CD4-positive, alpha-beta T cell treated with Interleukin-4 for 1 hour (primary cell): ENCODE data around the gene ATP5MG.
A peak's percentile ranks its signal among the peaks of the same experiment; 100 is the strongest.
"Not testable (repeated sequence)": the region's sequence is repeated elsewhere in the genome, so short reads cannot be mapped to it uniquely, and the experiment has no call there.

Experiments
- DNase-seq, 2 donors: peaks; one replicate each; pipeline ENCODE4 v3.0.0-alpha.2; 2020 to 2022

The ATP5MG gene

GRCh38 chr11:118410055-118410745, 8.8 kb downstream of the ATP5MG start:
- no peak for DNase-seq

GRCh38 chr11:118411530-118411929, 10.1 kb downstream of the ATP5MG start:
- DNase-seq: no peak

GRCh38 chr11:118412921-118413320, 11.5 kb downstream of the ATP5MG start:
- DNase-seq: no peak

GRCh38 chr11:118415062-118415738, 13.8 kb downstream of the ATP5MG start:
- DNase-seq: no peak

GRCh38 chr11:118415739-118416068, 14.3 kb downstream of the ATP5MG start:
- no peak for DNase-seq

GRCh38 chr11:118416900-118417299, 15.5 kb downstream of the ATP5MG start:
- DNase-seq: not testable (repeated sequence)

- DNase-seq: no peak
Measured at GRCh38 chr11:118417801-118418200, 16.4 kb downstream of the ATP5MG start.

- no peak for DNase-seq
Measured at GRCh38 chr11:118418766-118419165, 17.4 kb downstream of the ATP5MG start.

- DNase-seq: no peak
Measured at GRCh38 chr11:118427707-118428106, 26.3 kb downstream of the ATP5MG start.

- DNase-seq: no peak
Measured at GRCh38 chr11:118430956-118431355, 29.6 kb downstream of the ATP5MG start.

- DNase-seq: peak in 1 of 2 donors; percentile 72
Measured at GRCh38 chr11:118434123-118434552, 32.7 kb downstream of the ATP5MG start.

GRCh38 chr11:118434553-118435289, 33.3 kb downstream of the ATP5MG start:
- DNase-seq: peak; percentile 23 to 47

- DNase-seq: peak in 1 of 2 donors; percentile 59
Measured at GRCh38 chr11:118435290-118435892, 34.0 kb downstream of the ATP5MG start.

GRCh38 chr11:118435893-118436624, 34.7 kb downstream of the ATP5MG start, which contains the start of gene KMT2A:
TSS of gene KMT2A (plus strand) at chr11:118436492. CDS start at chr11:118436513, 21 bp downstream.
- DNase-seq: peak; percentile 89 to 95

GRCh38 chr11:118436639-118437207, 35.3 kb downstream of the ATP5MG start:
- peak in 1 of 2 donors; percentile 36 for DNase-seq

GRCh38 chr11:118437208-118438125, 36.1 kb downstream of the ATP5MG start:
- peak; percentile 41 to 64 for DNase-seq

GRCh38 chr11:118438314-118438931, 37.0 kb downstream of the ATP5MG start:
- DNase-seq: peak; percentile 42 to 69

GRCh38 chr11:118439646-118440045, 38.2 kb downstream of the ATP5MG start:
- DNase-seq: peak in 1 of 2 donors; percentile 32

- DNase-seq: no peak
Measured at GRCh38 chr11:118441770-118442275, 40.4 kb downstream of the ATP5MG start.

GRCh38 chr11:118442301-118442700, 40.9 kb downstream of the ATP5MG start:
- DNase-seq: no peak
